SK-N-SH (cell line): Measurements from ENCODE around the gene FZD10.

ENCODE experiments used
- CTCF ChIP-seq: fragments of 200-600 bp; sonication (generic); IDR thresholded peaks from 2 replicates; pipeline ENCODE4 v1.6.1; 2017; ENCODE audit warnings: antibody characterized with exemption, mild to moderate bottlenecking, moderate library complexity
- EP300 ChIP-seq, 2 experiments: IDR thresholded peaks; 2 replicates each; pipeline versions ENCODE4 v1.4.0 to v1.6.1; 2012; ENCODE audit warnings: borderline replicate concordance in 1 of 2, low read depth in 1 of 2, low read length in 1 of 2
- EZH2phosphoT487 ChIP-seq: fragments of 200-600 bp; sonication (generic); IDR thresholded peaks from 2 replicates; pipeline ENCODE4 v1.6.1; 2017; ENCODE audit warnings: low read depth, mixed run types, mild to moderate bottlenecking, antibody characterized with exemption, moderate library complexity, borderline replicate concordance
- MAX ChIP-seq: IDR thresholded peaks from 2 replicates; pipeline ENCODE4 v1.4.0; 2012; ENCODE audit warnings: low read depth
- NRF1 ChIP-seq: IDR thresholded peaks from 2 replicates; pipeline ENCODE4 v1.6.1; 2012; ENCODE audit warnings: low read depth, mild to moderate bottlenecking, low read length
- PBX3 ChIP-seq: IDR thresholded peaks from 2 replicates; pipeline ENCODE4; 2012
- RAD21 ChIP-seq: IDR thresholded peaks from 2 replicates; pipeline ENCODE4 v1.6.1; 2012; ENCODE audit warnings: mild to moderate bottlenecking, low read length
- RCOR1 ChIP-seq: fragments of 150-350 bp; IDR thresholded peaks from 2 replicates; pipeline ENCODE4 v1.6.1; 2017; ENCODE audit warnings: antibody characterized with exemption, low read length
- REST ChIP-seq: IDR thresholded peaks from 2 replicates; pipeline ENCODE4 v1.6.1; 2012; ENCODE audit warnings: mild to moderate bottlenecking, low read depth, low read length, moderate library complexity
- USF1 ChIP-seq: IDR thresholded peaks from 2 replicates; pipeline ENCODE4 v1.4.0; 2012; ENCODE audit warnings: low read depth, borderline replicate concordance
- YY1 ChIP-seq: IDR thresholded peaks from 2 replicates; pipeline ENCODE4 v1.4.0; 2012; ENCODE audit warnings: low read depth, mild to moderate bottlenecking

GRCh38 chr12:130169924-130170323, 7.7 kb downstream of the FZD10 start:
- TF ChIP-seq CTCF, result no peak
- no peak for TF ChIP-seq EP300 (IDR thresholded peaks at IDR 0.05; ENCODE audit: borderline replicate concordance in 1 of 2, low read depth in 1 of 2, low read length in 1 of 2)
- TF ChIP-seq USF1, result no peak
- no peak for TF ChIP-seq YY1
- TF ChIP-seq EZH2phosphoT487, result no peak
- no peak for TF ChIP-seq RAD21
- TF ChIP-seq PBX3, result no peak
- no peak for TF ChIP-seq RCOR1
- no peak for TF ChIP-seq MAX
- TF ChIP-seq REST, result no peak
- no peak for TF ChIP-seq NRF1
